Myocyte (in vitro differentiated cells): ENCODE data around the gene HHAT. TPM values are rescaled to one million over a fixed set of nuclear protein-coding genes. Genes with fewer than 3 reads are reported as not detected.
"Not testable (repeated sequence)": the region's sequence is repeated elsewhere in the genome, so short reads cannot be mapped to it uniquely, and the experiment has no call there.

Source experiments
- DNase-seq: peaks from one replicate; pipeline ENCODE4 v3.0.0-alpha.2; 2012; ENCODE audit warnings: low read depth
- total RNA-seq: library from RNA; depleted of rRNA; stranded (reverse); fragments of >200 nt; gene quantifications from 2 replicates; pipeline ENCODE4 v1.2.3, GENCODE V29; 2014

The HHAT gene
- total RNA-seq, 1 donor from 2014 or later, result 24.8 TPM

DNA sequence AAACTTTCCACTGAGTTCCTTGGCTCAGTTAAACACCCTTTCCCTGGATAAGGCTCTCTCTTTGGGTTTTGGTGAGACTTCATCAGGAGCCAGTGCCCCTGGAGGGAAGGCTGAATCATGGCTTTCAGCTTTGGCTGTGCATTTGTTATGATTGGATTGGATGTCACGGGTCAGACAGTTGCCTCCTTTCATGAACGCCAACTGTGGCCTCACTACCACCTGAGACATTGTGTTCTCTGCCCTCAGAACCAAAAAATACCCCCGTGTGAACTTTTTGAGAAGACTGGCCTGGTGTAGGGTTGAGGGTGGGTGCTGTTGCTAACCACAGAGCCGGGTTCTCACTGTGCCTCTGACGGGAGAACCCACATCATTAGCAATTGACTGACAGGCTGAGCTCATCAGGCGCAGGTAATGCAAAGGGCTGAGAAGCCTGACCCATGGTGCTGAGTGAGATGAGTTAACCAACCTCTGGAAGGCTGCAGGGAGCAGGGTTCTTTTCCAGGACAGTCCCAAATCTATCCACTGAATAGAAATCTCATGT is 65.6 kb downstream of the HHAT start:
- DNase-seq, result peak; percentile 95

DNA sequence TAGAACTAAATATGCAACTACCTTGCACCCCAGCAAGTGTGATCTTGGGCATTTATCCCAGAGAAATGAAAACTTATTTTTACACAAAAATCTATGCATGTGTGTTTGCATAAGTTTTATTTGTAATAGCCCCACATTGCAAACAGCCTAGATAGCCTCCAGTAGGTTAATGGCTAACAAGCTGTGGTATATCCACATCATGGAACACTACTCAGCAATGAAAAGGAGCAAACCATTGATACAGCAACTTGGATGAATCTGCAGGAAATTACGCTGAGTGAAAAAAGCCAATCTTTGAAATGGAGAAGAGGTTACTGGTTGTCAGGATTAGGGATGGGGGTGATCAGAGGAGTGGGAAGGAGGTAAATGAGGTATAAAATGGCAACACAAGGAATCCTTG is 67.8 kb downstream of the HHAT start:
- DNase-seq, result no peak

DNA sequence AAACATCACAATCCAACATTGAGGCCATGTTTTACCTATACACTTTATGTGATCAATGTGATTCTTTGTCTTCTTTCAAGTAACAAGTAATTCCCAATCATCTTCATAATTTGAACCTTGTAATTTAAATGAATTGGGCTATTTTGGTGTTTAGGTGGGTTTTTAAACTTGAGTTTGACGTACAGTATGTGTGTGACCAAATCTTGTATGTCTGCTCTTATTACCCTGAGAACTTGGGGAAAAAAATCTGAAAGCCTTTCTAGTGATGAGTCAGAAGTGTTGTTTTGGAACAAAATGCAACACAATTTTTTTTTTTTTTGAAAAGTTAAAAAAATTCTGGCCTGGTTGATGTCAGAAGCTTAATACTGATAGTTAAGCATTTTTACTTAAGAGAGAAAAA is 68.5 kb downstream of the HHAT start:
- peak; percentile 66 for DNase-seq

GRCh38 chr1:210397681-210398080 is 69.0 kb downstream of the HHAT start:
- DNase-seq, result no peak

DNA sequence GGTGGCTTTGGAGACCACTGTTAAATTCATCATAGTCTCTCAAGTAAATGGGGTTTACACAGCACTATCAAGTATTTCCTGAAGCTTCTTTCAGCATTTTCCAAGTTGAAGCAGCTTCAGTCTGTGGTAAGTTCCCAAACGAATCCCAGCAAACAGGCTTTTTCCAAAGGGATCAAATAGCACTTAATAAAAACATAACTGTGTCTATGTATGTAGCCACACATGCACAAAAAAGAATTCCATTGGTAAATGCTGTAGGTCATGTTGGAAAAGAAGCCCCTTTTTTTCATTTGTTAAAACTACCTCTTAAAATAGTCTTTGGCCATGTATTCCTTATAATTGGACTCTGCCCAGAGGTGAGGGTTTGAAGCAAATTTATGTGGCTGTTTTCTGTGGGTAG is 69.8 kb downstream of the HHAT start:
- no peak for DNase-seq

DNA sequence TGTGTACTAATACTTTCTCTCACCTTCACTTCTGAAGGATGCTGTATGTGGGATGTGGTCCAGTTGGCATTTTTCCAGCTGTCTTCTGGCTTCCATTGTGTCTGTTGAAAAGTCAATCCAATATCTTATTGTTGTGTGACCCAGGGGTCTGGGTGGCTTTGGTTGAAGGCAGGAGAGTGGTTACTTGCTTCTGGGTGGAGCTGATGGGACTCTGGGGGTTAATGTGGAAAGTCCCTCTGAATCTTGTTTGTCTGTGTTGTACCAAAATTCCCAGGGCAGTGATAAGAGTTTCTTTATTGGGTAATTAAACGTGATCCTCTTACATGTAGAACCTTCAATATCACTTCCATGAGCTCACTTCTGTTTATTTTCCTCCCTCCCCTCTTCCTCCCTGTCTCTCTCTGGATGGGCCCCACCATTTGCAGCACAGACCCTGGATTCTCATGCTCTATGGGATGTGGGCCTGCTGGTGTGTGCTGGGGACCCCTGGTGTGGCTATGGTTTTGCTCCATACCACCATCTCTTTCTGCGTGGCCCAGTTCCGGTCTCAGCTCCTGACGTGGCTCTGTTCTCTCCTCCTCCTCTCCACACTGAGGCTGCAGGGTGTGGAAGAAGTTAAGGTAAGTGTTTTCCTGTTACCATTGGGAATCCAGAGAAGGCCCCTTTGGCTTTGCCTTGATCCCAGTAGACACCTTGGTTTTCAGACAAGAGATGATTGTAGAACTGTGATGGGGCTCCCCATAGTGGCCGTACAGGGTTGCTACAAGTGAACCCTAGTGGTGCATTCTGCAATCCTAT is 71.5 kb downstream of the HHAT start:
- DNase-seq, result peak; percentile 82

DNA sequence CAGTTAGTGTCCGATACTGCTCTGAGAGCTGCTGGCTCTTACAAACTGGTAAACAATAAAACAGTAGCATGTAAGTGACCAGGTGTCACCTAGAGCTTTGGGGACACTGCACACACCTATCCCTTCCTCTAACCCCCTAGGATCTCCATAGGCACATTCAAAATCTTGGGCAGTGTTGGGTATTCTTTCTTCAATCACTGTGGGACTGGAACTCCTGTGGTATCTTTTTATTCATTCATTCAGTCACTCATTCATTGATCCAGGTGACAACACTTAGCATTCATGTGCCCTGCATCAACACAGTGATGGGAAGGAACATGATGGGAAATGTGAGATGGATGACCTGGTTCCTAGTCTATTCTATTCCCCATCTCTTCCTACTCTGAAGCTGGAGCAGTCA is 73.9 kb downstream of the HHAT start:
- DNase-seq, result no peak

GRCh38 chr1:210405316-210405715 is 76.6 kb downstream of the HHAT start:
- DNase-seq, result no peak

DNA sequence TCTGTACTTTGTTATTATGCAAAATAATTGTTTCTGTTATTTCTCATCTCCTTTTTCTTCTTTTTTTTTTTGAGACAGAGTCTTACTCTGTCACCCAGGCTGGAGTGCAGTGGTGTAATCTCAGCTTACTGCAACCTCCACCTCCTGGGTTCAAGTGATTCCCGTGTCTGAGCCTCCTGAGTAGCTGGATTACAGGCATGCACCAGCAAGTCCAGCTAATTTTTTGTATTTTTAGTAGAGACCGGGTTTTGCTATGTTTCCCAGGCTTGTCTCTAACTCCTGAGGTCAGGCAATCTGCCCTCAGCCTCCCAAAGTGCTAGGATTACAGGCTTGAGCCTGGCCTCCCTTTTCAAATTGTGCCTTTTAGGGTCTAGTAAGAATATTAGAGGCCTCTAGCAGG is 77.6 kb downstream of the HHAT start:
- DNase-seq, result not testable (repeated sequence)

- peak; percentile 78 for DNase-seq
These were observed 78.6 kb downstream of the HHAT start for GRCh38 chr1:210407207-210407886.

GRCh38 chr1:210407887-210408252 is 79.2 kb downstream of the HHAT start:
- no peak for DNase-seq

DNA sequence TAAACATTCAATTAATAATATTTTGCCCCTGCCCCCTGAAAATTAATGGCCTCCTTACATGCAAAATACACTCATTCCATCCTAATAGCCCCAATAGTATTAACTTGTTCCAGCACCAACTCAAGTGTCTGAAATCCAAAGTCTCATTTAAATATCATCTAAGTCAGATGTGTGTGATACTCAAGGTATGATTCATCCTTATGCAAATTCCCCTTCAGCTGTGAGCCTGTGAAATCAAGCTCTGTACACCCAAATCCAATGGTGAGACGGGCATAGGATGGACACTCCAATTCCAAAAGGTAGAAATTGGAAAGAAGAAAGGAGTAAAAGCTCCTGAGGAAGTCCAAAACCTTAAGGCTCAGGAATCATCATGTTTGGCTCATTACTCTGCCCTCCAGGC is 83.5 kb downstream of the HHAT start:
- DNase-seq, result no peak

DNA sequence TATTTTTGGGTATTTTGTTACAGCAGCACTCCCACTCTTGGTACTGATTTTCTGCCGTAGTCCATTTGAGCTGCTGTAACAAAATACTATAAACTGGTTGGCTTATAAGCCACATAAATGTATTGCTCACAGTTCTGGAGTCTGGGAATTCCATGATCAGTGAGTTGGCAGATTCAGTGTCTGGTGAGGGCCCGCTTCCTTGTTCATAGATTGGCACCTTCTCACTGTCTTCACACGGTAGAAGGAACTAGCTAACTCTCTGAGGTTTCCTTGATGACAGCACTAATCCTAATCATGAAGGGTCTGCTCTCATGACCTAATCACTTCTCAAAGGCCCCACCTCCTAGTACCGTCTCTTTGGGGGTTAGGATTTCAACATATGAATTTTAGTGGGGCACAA is 85.2 kb downstream of the HHAT start:
- DNase-seq, result no peak

- no peak for DNase-seq
These were observed 87.2 kb downstream of the HHAT start for GRCh38 chr1:210415846-210416448.

- peak; percentile 64 for DNase-seq
These were observed 88.0 kb downstream of the HHAT start for GRCh38 chr1:210416681-210417080.

GRCh38 chr1:210417881-210418280 is 89.2 kb downstream of the HHAT start:
- DNase-seq, result peak; percentile 89

DNA sequence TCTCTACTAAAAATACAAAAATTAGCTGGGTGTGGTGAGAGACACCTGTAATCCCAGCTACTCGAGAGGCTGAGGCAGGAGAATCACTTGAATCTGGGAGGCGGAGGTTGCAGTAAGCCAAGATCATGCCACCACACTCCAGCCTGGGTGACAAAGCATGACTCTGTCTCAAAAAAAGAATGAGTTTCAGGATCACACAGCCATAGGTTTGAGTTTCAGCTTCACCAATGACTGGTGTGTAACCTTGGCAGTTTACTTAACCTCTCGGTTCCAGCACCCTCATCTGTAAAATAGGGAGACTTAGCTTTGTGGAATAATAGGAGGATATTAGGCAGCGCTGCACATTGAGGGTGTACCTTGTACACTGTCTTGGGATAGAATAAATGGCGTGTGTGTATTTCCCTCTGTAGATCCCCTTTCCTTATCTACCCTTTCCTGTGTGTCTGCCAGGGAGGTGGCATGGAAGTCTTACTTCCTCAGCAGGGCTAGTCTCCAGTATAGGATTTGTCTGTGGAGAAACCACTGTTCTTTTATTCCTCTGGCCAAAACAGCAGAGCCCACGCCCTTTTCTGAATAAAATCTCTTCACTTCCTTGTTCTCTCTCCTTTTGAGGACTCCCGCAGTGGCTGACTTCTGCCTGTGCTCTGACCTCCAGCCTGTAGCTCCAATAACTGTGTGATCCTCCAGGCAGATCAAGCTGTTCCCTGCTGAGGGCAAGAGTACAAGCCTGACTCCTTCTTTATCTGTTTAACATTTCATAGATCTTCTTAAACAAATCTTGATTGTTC is 90.4 kb downstream of the HHAT start:
- DNase-seq, result peak; percentile 37

DNA sequence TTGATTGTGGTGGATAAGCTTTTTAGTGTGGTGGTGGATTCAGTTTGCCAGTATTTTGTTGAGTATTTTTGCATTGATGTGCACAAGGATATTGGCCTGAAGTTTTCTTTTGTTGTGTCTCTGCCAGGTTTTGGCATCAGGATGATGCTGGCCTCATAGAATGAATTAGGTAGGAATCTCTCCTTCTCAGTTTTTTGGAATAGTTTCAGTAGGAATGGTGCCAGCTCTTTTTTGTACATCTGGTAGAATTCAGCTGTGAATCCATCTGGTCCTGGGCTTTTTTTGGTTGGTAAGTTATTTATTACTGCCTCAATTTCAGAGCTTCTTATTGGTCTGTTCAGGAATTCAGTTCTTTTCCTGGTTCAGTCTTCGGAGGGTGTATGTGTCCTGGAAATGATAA is 98.0 kb downstream of the HHAT start:
- DNase-seq, result peak; percentile 41

DNA sequence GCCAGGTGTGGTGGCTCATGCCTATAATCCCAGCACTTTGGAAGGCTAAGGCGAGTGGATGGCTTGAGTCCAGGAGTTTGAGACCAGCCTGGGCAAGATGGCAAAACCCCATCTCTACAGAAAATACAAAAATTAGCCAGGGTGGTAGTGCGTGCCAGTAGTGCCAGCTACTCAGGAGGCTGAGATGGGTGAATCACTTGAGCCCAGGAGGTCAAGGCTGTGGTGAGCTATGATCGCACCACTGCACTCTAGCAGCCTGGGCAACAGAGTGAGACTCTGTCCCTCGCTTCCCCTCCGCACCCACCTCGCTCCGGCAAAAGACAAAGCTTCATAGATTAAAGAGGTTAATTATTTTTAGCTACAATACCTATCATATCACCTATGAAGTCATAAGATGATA is 100.0 kb downstream of the HHAT start:
- no peak for DNase-seq

- no peak for DNase-seq
These were observed 105.5 kb downstream of the HHAT start for GRCh38 chr1:210434223-210434622.

GRCh38 chr1:210437111-210437510 is 108.4 kb downstream of the HHAT start:
- no peak for DNase-seq
